NCI-H345 treated with DMSO at 0.1 percent for 48 hours (cell line): ENCODE measurements around the gene PTPN5.

Experiments used
- DNase-seq: peaks from one replicate; lab custom pipeline; 2025; ENCODE audit not compliant: unreplicated experiment; lab: John Stamatoyannopoulos, UW

PTPN5 gene

DNA sequence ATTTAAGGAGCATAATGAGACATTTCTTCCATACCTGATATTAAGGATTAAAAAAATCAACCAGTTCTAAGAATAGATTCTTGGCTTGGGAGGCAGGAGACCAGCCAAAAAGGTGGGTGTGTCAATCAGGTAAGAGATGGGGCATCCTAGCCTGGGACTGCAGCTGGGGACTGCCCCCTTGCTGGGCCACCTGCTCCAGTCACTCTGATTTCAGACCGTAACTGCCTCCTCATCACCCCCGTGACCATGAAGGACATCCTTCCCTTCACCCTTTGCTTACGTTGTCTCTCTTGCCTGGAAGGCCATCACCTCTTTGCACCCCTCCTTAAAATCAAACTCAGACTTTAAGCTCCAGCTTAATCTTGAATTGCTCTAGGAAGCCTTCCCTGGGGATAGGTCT, 17.9 kb downstream of the PTPN5 start:
- no peak for DNase-seq

GRCh38 chr11:18773104-18773503, 18.5 kb downstream of the PTPN5 start:
- DNase-seq: no peak

GRCh38 chr11:18772211-18772610, 19.4 kb downstream of the PTPN5 start:
- no peak for DNase-seq

GRCh38 chr11:18771266-18772035, 20.1 kb downstream of the PTPN5 start:
- no peak for DNase-seq

GRCh38 chr11:18770479-18771125, 21.0 kb downstream of the PTPN5 start:
- DNase-seq: no peak

- no peak for DNase-seq
These were observed 21.7 kb downstream of the PTPN5 start for GRCh38 chr11:18769802-18770456.

DNA sequence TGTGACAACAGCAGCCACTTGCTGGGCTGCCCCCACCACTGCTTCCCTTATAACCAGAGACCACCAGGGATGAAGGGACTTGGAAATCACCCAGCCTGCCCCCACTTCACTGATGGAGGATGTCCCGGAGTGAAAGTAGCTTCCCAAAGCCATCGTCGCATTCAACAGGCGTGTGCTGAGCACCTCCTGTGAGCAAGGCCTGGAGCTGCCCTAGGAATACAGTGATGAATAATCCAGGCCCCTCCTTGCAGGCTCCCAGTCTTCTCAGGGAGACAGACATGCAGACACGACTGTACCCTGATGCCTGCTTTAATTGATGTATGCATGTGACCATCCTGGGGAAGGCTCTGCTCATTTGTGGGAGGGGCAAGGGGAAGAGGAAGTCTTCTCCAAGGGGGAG, 22.6 kb downstream of the PTPN5 start:
- no peak for DNase-seq

DNA sequence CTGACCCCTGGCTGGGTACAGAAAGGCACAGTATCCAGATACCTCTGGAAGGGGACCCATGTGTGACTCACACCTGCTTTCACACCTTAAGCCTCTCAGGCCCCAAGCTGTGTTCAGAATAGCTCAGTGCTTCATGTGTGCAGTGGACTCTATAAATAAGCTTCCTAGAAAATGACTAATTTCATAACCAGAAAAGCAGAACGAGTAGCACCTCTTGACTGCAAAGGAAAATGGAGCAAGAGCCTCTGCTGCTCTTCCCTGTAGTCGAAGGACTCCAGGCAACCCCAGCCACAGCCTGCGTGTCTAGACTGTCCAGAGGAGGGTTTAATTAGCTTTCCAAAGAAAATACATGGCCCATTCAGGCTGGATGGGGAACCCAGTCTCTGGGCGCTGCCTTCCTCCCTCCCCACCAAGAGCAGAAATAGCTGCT, 23.1 kb downstream of the PTPN5 start:
- no peak for DNase-seq

DNA sequence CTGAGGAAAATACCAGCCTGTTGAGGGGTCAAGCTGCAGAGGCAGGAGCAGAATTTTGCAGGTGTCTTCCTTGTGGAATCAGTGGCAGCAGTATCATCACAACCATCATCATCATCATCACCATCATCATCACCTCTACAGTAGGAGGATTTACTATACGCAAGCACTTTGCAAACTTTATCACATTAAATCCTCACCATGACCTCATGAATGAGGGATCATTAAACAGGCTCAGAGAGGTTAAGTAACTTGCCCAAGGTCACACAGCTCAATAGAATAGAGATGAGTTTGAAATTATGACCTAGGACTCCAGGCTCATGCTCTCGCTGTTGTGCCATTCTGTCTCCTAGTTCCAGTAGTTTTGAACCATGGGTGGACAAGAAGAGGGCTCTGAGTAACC, 25.6 kb downstream of the PTPN5 start:
- no peak for DNase-seq

DNA sequence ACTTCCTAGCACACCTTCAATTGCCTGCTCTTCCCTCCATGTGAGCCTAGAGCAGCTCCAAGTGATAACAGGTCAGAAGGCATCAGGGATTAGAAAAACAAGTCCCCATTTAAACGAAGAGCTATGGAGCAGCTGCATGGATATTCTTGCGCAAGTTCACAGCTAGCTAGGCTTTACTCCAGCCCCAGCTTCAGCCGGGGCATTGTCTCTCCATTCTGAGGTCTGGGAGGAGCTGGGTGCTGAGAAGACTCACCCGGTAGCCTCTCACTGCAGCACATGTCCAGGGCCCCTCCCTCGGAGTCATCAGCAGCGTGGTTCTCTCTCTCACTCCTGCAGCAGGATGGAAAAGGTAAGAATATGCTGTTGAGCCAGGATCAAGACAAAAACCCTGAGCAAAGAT, 26.0 kb downstream of the PTPN5 start:
- DNase-seq: no peak

- DNase-seq: no peak
These were observed 29.9 kb downstream of the PTPN5 start for GRCh38 chr11:18761741-18762140.

DNA sequence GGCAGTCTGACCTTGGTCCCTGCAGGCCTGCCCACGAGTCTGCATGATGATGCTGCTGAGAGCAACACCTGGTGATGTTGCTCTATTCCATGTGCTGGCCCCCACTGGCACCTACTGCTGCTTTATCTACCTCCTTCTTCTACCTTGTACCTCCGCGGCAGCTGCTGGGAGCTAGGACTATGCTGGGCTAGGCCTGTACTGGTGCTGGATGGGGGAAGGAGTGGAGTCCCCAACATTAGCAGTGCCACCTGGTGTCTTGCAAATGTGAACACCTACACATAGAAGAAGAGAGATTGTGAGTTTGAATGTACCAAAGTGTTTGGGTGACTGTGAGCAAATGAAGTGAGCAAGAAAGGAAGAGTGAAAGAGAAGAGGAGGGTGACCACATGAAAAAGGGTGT, 30.5 kb downstream of the PTPN5 start:
- DNase-seq: no peak

DNA sequence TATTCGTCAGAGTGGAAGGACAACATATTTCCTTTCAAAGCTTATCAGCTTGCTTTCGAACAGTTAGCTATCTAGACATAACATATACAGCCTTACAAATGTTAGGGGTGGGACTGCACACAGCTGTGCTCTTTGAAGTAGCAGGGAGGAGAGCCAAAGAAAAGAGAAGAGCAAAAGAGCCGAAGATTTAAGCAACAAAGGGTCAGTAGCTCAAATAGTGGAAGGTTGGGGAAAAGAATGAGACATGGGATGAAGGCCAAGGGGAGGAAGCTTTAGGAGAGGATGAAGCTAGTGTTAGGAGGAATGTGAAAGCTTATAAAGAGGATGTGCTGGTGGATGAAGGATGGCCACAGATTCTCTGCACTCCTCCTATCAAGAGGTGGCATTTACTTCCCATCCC, 33.8 kb downstream of the PTPN5 start:
- no peak for DNase-seq

DNA sequence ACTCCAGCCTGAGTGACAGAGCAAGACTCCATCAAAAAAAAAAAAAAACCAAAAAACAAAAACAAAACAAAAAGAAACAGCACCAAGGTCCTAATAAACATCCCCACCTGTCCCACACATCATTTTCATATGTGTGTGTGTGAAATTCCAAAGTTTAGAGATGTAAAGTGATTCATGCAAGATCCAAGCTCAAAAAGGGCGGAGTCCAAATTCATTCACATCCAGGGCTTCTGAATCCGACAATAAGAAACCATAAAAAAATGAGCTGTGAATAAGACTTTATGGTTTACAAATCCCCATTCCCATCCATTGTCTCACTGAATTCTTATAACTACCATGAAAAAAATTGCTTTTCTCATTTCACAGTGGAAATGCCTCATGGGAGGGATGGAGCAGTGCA, 34.7 kb downstream of the PTPN5 start:
- no peak for DNase-seq

- DNase-seq: no peak
These were observed 37.3 kb downstream of the PTPN5 start for GRCh38 chr11:18754308-18754707.

GRCh38 chr11:18752502-18752901, 39.1 kb downstream of the PTPN5 start:
- DNase-seq: no peak

DNA sequence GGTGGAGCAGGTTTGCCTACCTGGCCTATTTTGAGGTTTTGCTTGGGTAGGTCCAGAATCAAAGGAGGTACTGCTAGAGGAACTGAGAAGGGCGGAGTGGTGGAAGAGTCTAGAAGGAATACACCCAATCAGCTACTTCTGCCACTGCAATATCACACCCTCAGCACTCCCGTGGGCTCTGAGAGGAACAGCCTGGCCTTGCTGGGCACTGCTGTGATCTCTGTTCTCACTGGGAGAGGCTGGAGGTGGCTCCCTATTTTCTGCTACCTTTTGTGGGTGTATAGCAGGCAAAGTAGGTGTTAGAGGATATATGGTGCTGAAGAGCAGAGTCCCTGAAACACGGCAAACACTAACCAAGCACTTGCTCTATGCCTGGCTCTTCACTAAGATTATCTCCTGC, 40.7 kb downstream of the PTPN5 start:
- DNase-seq: no peak

- no peak for DNase-seq
These were observed 41.8 kb downstream of the PTPN5 start for GRCh38 chr11:18749681-18750319.

- no peak for DNase-seq
These were observed 42.7 kb downstream of the PTPN5 start for GRCh38 chr11:18748766-18749365.

GRCh38 chr11:18745251-18745650, 46.3 kb downstream of the PTPN5 start:
- no peak for DNase-seq

- no peak for DNase-seq
These were observed 47.6 kb downstream of the PTPN5 start for GRCh38 chr11:18743900-18744514.
